Osteocyte (in vitro differentiated cells): Measurements from ENCODE around the gene EFCAB13. TPM values are rescaled to one million over a fixed set of nuclear protein-coding genes. Genes with fewer than 3 reads are reported as not detected.

Experiments used
- DNase-seq: peaks from one replicate; pipeline ENCODE4 v3.0.0; 2021; ENCODE audit warnings: mixed read lengths; ENCODE audit not compliant: unreplicated experiment; ENCODE audit errors: extremely low spot score
- H3K27ac Mint-ChIP-seq: one replicate; pipeline ENCODE4 v1.8.0; 2021; ENCODE audit warnings: mild to moderate bottlenecking, mixed read lengths; ENCODE audit not compliant: unreplicated experiment
- H3K27me3 Mint-ChIP-seq: one replicate; pipeline ENCODE4 v1.8.0; 2021; ENCODE audit warnings: mixed read lengths; ENCODE audit not compliant: unreplicated experiment
- H3K36me3 Mint-ChIP-seq: one replicate; pipeline ENCODE4 v1.8.0; 2021; ENCODE audit warnings: mixed read lengths; ENCODE audit not compliant: unreplicated experiment
- H3K4me1 Mint-ChIP-seq: one replicate; pipeline ENCODE4 v1.8.0; 2021; ENCODE audit warnings: mixed read lengths; ENCODE audit not compliant: unreplicated experiment
- H3K4me3 Mint-ChIP-seq: one replicate; pipeline ENCODE4 v1.8.0; 2021; ENCODE audit warnings: mild to moderate bottlenecking, moderate library complexity, mixed read lengths; ENCODE audit not compliant: unreplicated experiment
- H3K9me3 Mint-ChIP-seq: one replicate; pipeline ENCODE4 v1.8.0; 2021; ENCODE audit warnings: mixed read lengths; ENCODE audit not compliant: unreplicated experiment
- CTCF ChIP-seq: fragments of 200-600 bp; sonication (generic); IDR thresholded peaks from 2 replicates; pipeline ENCODE4 v1.5.0; 2021; ENCODE audit warnings: antibody characterized with exemption, mild to moderate bottlenecking, moderate library complexity
- total RNA-seq: library from RNA; stranded (reverse); gene quantifications from 2 replicates; pipeline ENCODE4 v1.2.1, GENCODE V29; 2021

The EFCAB13 gene
- total RNA-seq, 1 donor from 2014 or later, result 2.7 TPM

GRCh38 chr17:47315451-47316266, 8.1 kb upstream of the EFCAB13 start:
- no peak for DNase-seq
- Mint-ChIP-seq H3K4me3 (no peak overlapping the region), H3K9me3 (no peaks in the 10 kb centered on the region), H3K27ac (peak overlapping the region; percentile 77), H3K36me3 (no peaks in the 10 kb centered on the region), H3K27me3 (no peaks in the 10 kb centered on the region), H3K4me1 (peaks cover 27% of the 10 kb centered on the region)
- TF ChIP-seq CTCF, result peak; percentile 88

GRCh38 chr17:47316311-47316710, 7.4 kb upstream of the EFCAB13 start:
- no peak overlapping the region for H3K4me3 Mint-ChIP-seq
- peaks cover 4% of the 10 kb centered on the region for H3K36me3 Mint-ChIP-seq
- no peak overlapping the region for H3K27ac Mint-ChIP-seq
- no peak for DNase-seq
- H3K4me1 Mint-ChIP-seq, result peaks cover 27% of the 10 kb centered on the region
- no peaks in the 10 kb centered on the region for H3K27me3 Mint-ChIP-seq
- H3K9me3 Mint-ChIP-seq, result peaks cover 4% of the 10 kb centered on the region
- no peak for TF ChIP-seq CTCF

GRCh38 chr17:47317119-47317518, 6.6 kb upstream of the EFCAB13 start:
- H3K36me3 Mint-ChIP-seq, result peaks cover 6% of the 10 kb centered on the region
- H3K27ac Mint-ChIP-seq, result no peak overlapping the region
- peaks cover 27% of the 10 kb centered on the region for H3K4me1 Mint-ChIP-seq
- H3K4me3 Mint-ChIP-seq, result no peak overlapping the region
- H3K27me3 Mint-ChIP-seq, result no peaks in the 10 kb centered on the region
- peaks cover 5% of the 10 kb centered on the region for H3K9me3 Mint-ChIP-seq
- no peak for DNase-seq
- TF ChIP-seq CTCF, result no peak

- Mint-ChIP-seq H3K36me3 (peaks cover 6% of the 10 kb centered on the region), H3K9me3 (peaks cover 5% of the 10 kb centered on the region), H3K27me3 (no peaks in the 10 kb centered on the region), H3K27ac (no peak overlapping the region), H3K4me3 (no peak overlapping the region), H3K4me1 (peaks cover 33% of the 10 kb centered on the region)
- DNase-seq, result no peak
- TF ChIP-seq CTCF, result no peak
These were observed 5.4 kb upstream of the EFCAB13 start for GRCh38 chr17:47318197-47318918.

GRCh38 chr17:47320879-47321502, 2.8 kb upstream of the EFCAB13 start:
- no peak for DNase-seq
- no peak for TF ChIP-seq CTCF
- peaks cover 21% of the 10 kb centered on the region for H3K4me1 Mint-ChIP-seq
- H3K27ac Mint-ChIP-seq, result no peak overlapping the region
- H3K27me3 Mint-ChIP-seq, result no peaks in the 10 kb centered on the region
- peaks cover 6% of the 10 kb centered on the region for H3K36me3 Mint-ChIP-seq
- H3K9me3 Mint-ChIP-seq, result peaks cover 5% of the 10 kb centered on the region
- H3K4me3 Mint-ChIP-seq, result no peak overlapping the region
